ENCODE results near the gene RTEL1.
"Not testable (repeated sequence)": the region's sequence is repeated elsewhere in the genome, so short reads cannot be mapped to it uniquely, and the experiment has no call there.

The RTEL1 gene

DNA sequence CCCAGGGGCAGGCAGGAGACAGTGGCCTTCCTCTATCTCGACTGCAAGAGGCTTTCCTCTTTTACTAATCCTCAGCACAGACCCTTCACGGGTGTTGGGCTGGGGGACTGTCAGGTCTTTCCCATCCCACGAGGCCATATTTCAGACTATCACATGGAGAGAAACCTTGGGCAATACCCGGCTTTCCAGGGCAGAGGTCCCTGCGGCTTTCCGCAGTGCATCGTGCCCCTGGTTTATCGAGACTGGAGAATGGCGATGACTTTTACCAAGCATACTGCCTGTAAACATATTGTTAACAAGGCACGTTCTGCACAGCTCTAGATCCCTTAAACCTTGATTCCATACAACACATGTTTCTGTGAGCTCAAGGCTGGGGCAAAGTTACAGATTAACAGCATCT lies 2.1 kb downstream of the RTEL1 start:
- WGBS, 2 experiments: 89 to 91% methylated on average over 10 of the region's 10 CpGs
- H3K4me3 ChIP-seq (ENCODE audit: insufficient read depth, low read depth, low read length); H3K27ac ChIP-seq (ENCODE audit: insufficient read depth, low read depth, low read length, poor library complexity, severe bottlenecking); H3K4me1 ChIP-seq (ENCODE audit: control insufficient read depth, insufficient read depth, low read length); H3K36me3 ChIP-seq (ENCODE audit: control insufficient read depth, insufficient read depth, low read length); H3K27me3 ChIP-seq (ENCODE audit: control insufficient read depth, insufficient read depth, low read length, poor library complexity, severe bottlenecking); H3K9me3 ChIP-seq (ENCODE audit: control insufficient read depth, low read length): not testable (repeated sequence)

- Histone ChIP-seq H3K9me3 (ENCODE audit: control insufficient read depth, low read length) (no peaks in the 10 kb centered on the region), H3K36me3 (ENCODE audit: control insufficient read depth, insufficient read depth, low read length) (no peaks in the 10 kb centered on the region), H3K27ac (ENCODE audit: insufficient read depth, low read depth, low read length, poor library complexity, severe bottlenecking) (no peak overlapping the region), H3K4me3 (ENCODE audit: insufficient read depth, low read depth, low read length) (no peak overlapping the region), H3K4me1 (ENCODE audit: control insufficient read depth, insufficient read depth, low read length) (peaks cover 3% of the 10 kb centered on the region), H3K27me3 (ENCODE audit: control insufficient read depth, insufficient read depth, low read length, poor library complexity, severe bottlenecking) (no peaks in the 10 kb centered on the region)
- WGBS, 2 experiments: 92 to 93% methylated on average over 8 of the region's 8 CpGs
Observed at GRCh38 chr20:63660622-63661021, 2.5 kb downstream of the RTEL1 start.

GRCh38 chr20:63661108-63661507 lies 3.0 kb downstream of the RTEL1 start:
- H3K36me3 ChIP-seq (ENCODE audit: control insufficient read depth, insufficient read depth, low read length): no peaks in the 10 kb centered on the region
- 93 to 95% methylated on average over 22 of the region's 22 CpGs for WGBS, 2 experiments
- H3K27me3 ChIP-seq (ENCODE audit: control insufficient read depth, insufficient read depth, low read length, poor library complexity, severe bottlenecking): no peaks in the 10 kb centered on the region

GRCh38 chr20:63661959-63662812 lies 4.1 kb downstream of the RTEL1 start:
- no peaks in the 10 kb centered on the region for H3K27me3 ChIP-seq (ENCODE audit: control insufficient read depth, insufficient read depth, low read length, poor library complexity, severe bottlenecking)
- peaks cover 3% of the 10 kb centered on the region for H3K4me1 ChIP-seq (ENCODE audit: control insufficient read depth, insufficient read depth, low read length)
- H3K27ac ChIP-seq (ENCODE audit: insufficient read depth, low read depth, low read length, poor library complexity, severe bottlenecking): no peak overlapping the region
- 93 to 95% methylated on average over 33 of the region's 33 CpGs for WGBS, 2 experiments
- H3K9me3 ChIP-seq (ENCODE audit: control insufficient read depth, low read length): no peaks in the 10 kb centered on the region
- no peaks in the 10 kb centered on the region for H3K36me3 ChIP-seq (ENCODE audit: control insufficient read depth, insufficient read depth, low read length)
- no peak overlapping the region for H3K4me3 ChIP-seq (ENCODE audit: insufficient read depth, low read depth, low read length)

More at GRCh38 chr20:63661108-63661507, 3.0 kb downstream of the RTEL1 start:
- Histone ChIP-seq H3K27ac (ENCODE audit: insufficient read depth, low read depth, low read length, poor library complexity, severe bottlenecking) (no peak overlapping the region), H3K4me1 (ENCODE audit: control insufficient read depth, insufficient read depth, low read length) (peaks cover 3% of the 10 kb centered on the region), H3K4me3 (ENCODE audit: insufficient read depth, low read depth, low read length) (no peak overlapping the region), H3K9me3 (ENCODE audit: control insufficient read depth, low read length) (no peaks in the 10 kb centered on the region)

DNA sequence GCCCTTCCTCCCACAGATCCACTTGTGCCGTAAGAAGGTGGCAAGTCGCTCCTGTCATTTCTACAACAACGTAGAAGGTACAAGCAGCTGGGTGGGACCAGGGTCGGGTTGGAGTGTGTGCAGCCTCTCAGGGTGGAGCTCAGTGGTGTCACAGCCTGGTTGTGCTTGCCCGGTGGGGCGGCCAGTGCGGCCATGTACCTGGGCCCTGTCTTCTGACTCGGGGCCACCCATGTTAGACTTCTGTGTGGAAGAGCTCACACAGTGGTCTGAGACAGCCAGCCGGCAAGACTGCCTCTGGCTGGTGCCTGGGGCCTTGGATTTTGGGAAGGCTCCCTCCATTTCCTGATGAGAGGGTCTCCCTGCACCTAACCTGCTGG lies 4.7 kb downstream of the RTEL1 start:
- 95% methylated on average over 9 of the region's 9 CpGs for WGBS, 2 experiments
- Histone ChIP-seq H3K4me3 (ENCODE audit: insufficient read depth, low read depth, low read length) (no peak overlapping the region), H3K4me1 (ENCODE audit: control insufficient read depth, insufficient read depth, low read length) (peaks cover 3% of the 10 kb centered on the region), H3K27ac (ENCODE audit: insufficient read depth, low read depth, low read length, poor library complexity, severe bottlenecking) (no peak overlapping the region), H3K9me3 (ENCODE audit: control insufficient read depth, low read length) (no peaks in the 10 kb centered on the region), H3K27me3 (ENCODE audit: control insufficient read depth, insufficient read depth, low read length, poor library complexity, severe bottlenecking) (no peaks in the 10 kb centered on the region), H3K36me3 (ENCODE audit: control insufficient read depth, insufficient read depth, low read length) (no peaks in the 10 kb centered on the region)

GRCh38 chr20:63663332-63664066 lies 5.4 kb downstream of the RTEL1 start:
- WGBS, 2 experiments: 94 to 95% methylated on average over 26 of the region's 26 CpGs
- H3K27me3 ChIP-seq (ENCODE audit: control insufficient read depth, insufficient read depth, low read length, poor library complexity, severe bottlenecking): no peaks in the 10 kb centered on the region

DNA sequence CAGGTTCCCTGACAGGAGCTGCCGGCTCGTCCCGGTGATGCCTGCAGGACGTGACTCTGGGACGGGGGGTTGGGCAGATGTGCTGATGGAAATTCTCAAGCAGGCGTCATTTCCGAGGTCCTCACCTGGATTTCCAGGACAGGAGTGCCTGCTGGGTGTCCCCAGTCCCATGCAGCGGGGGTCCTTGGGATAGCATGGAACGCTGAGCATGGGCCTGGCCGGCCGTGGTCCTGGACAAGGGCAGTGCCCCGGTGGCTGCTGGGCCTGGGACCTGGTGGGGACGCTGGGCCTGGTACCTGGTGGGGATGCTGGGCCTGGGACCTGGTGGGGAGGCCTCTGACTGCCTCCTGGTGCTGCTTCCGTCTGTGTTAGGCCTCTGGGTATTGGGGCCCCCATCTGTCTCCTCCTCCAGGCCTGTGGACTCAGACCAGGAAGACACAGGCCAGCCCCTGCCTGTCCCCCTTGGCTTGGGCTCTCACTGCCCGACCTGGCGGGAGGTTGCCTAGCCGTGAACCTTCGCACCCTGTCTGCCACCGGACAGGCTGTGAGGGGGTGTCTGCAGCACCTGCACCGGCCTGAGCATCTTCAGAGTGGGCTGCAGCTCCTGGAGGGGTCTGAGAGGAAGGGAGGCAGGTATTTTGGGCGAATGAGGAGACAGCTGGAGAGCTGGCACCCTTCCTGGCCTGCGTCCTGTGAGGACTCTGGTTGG lies 6.2 kb downstream of the RTEL1 start:
- 93 to 94% methylated on average over 22 of the region's 22 CpGs for WGBS, 2 experiments

More at GRCh38 chr20:63663332-63664066, 5.4 kb downstream of the RTEL1 start:
- H3K27ac ChIP-seq (ENCODE audit: insufficient read depth, low read depth, low read length, poor library complexity, severe bottlenecking): no peak overlapping the region
- H3K36me3 ChIP-seq (ENCODE audit: control insufficient read depth, insufficient read depth, low read length): no peaks in the 10 kb centered on the region
- H3K4me1 ChIP-seq (ENCODE audit: control insufficient read depth, insufficient read depth, low read length): peaks cover 3% of the 10 kb centered on the region
- H3K4me3 ChIP-seq (ENCODE audit: insufficient read depth, low read depth, low read length): no peak overlapping the region
- H3K9me3 ChIP-seq (ENCODE audit: control insufficient read depth, low read length): no peaks in the 10 kb centered on the region

DNA sequence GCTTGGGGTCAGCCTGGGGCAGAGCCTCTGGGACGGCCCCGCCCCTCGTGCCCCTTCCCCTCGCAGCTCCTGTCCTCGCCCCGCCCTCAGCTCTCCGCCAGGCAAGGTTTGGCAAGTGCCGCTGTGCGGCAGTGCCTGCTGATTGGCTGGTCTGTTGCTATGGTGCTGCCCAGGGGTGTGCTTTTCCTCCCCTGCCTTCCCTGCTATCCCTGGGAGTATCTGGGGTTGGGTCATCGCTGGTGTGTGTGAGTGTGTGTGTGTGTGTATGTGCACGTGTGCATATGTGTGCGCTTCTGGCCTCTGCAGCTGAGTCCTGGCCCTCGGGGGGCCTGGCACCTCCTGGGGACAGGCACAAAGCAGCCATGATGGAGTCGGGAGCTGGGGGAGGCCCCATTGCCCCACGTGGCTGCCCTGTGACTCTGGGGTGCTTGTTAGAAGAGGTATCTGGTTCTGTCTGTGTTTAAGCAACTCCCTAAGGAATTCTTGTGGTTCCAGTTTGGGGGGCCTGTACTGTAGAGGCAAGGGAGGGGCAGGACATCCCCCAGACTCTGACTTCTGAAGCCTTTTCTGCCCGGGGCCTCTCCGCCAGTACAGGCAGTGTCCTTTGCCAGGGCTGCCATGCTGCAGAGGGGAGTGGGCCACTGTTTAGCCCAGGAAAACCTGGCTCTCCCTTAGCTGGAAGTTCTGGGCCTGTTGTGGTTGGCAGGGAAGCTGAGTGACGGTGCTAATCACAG lies 6.9 kb downstream of the RTEL1 start:
- 61 to 63% methylated on average over 18 of the region's 18 CpGs for whole genome bisulfite sequencing, 2 experiments
- H3K27ac ChIP-seq (ENCODE audit: insufficient read depth, low read depth, low read length, poor library complexity, severe bottlenecking): no peak overlapping the region

More for the DNA sequence above, 6.2 kb downstream of the RTEL1 start:
- H3K4me3 ChIP-seq (ENCODE audit: insufficient read depth, low read depth, low read length): no peak overlapping the region
- H3K27me3 ChIP-seq (ENCODE audit: control insufficient read depth, insufficient read depth, low read length, poor library complexity, severe bottlenecking): no peaks in the 10 kb centered on the region
- no peak overlapping the region for H3K27ac ChIP-seq (ENCODE audit: insufficient read depth, low read depth, low read length, poor library complexity, severe bottlenecking)
- no peaks in the 10 kb centered on the region for H3K36me3 ChIP-seq (ENCODE audit: control insufficient read depth, insufficient read depth, low read length)
- H3K9me3 ChIP-seq (ENCODE audit: control insufficient read depth, low read length): no peaks in the 10 kb centered on the region
- H3K4me1 ChIP-seq (ENCODE audit: control insufficient read depth, insufficient read depth, low read length): peaks cover 3% of the 10 kb centered on the region

GRCh38 chr20:63665708-63666107 lies 7.6 kb downstream of the RTEL1 start:
- Histone ChIP-seq H3K36me3 (ENCODE audit: control insufficient read depth, insufficient read depth, low read length) (no peaks in the 10 kb centered on the region), H3K4me3 (ENCODE audit: insufficient read depth, low read depth, low read length) (no peak overlapping the region), H3K9me3 (ENCODE audit: control insufficient read depth, low read length) (no peaks in the 10 kb centered on the region), H3K27me3 (ENCODE audit: control insufficient read depth, insufficient read depth, low read length, poor library complexity, severe bottlenecking) (no peaks in the 10 kb centered on the region), H3K4me1 (ENCODE audit: control insufficient read depth, insufficient read depth, low read length) (peaks cover 3% of the 10 kb centered on the region), H3K27ac (ENCODE audit: insufficient read depth, low read depth, low read length, poor library complexity, severe bottlenecking) (no peak overlapping the region)
- 96 to 97% methylated on average over 14 of the region's 14 CpGs for WGBS, 2 experiments

More for the DNA sequence above, 6.9 kb downstream of the RTEL1 start:
- H3K4me3 ChIP-seq (ENCODE audit: insufficient read depth, low read depth, low read length): no peak overlapping the region
- peaks cover 3% of the 10 kb centered on the region for H3K4me1 ChIP-seq (ENCODE audit: control insufficient read depth, insufficient read depth, low read length)
- no peaks in the 10 kb centered on the region for H3K9me3 ChIP-seq (ENCODE audit: control insufficient read depth, low read length)
- no peaks in the 10 kb centered on the region for H3K36me3 ChIP-seq (ENCODE audit: control insufficient read depth, insufficient read depth, low read length)
- no peaks in the 10 kb centered on the region for H3K27me3 ChIP-seq (ENCODE audit: control insufficient read depth, insufficient read depth, low read length, poor library complexity, severe bottlenecking)
